B cell (primary cell): Measurements from ENCODE around the gene VWA1.

ENCODE experiments used
- EZH2 ChIP-seq: IDR thresholded peaks from 2 replicates; pipeline ENCODE4 v1.6.1; 2012; ENCODE audit warnings: borderline replicate concordance, low read depth, mild to moderate bottlenecking, moderate library complexity, low read length; ENCODE audit not compliant: insufficient read depth, poor library complexity, severe bottlenecking
- TF ChIP-seq, protein P1 (sequence below): fragments of 200-600 bp; IDR thresholded peaks from one replicate; pipeline ENCODE4 v1.8.0; 2022; ENCODE audit warnings: antibody characterized with exemption, mild to moderate bottlenecking

GRCh38 chr1:1489231-1489630, 53.7 kb downstream of the VWA1 start:
- TF ChIP-seq, protein P1, sequence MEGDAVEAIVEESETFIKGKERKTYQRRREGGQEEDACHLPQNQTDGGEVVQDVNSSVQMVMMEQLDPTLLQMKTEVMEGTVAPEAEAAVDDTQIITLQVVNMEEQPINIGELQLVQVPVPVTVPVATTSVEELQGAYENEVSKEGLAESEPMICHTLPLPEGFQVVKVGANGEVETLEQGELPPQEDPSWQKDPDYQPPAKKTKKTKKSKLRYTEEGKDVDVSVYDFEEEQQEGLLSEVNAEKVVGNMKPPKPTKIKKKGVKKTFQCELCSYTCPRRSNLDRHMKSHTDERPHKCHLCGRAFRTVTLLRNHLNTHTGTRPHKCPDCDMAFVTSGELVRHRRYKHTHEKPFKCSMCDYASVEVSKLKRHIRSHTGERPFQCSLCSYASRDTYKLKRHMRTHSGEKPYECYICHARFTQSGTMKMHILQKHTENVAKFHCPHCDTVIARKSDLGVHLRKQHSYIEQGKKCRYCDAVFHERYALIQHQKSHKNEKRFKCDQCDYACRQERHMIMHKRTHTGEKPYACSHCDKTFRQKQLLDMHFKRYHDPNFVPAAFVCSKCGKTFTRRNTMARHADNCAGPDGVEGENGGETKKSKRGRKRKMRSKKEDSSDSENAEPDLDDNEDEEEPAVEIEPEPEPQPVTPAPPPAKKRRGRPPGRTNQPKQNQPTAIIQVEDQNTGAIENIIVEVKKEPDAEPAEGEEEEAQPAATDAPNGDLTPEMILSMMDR = no peak
- TF ChIP-seq EZH2 = no peak
